HEK293 (cell line): ENCODE results near the gene SREBF1.
A peak's percentile ranks its signal among the peaks of the same experiment; 100 is the strongest.

Experiments
- CTCF ChIA-PET: fragments of 350-600 bp; formaldehyde crosslinking; extraction: SDS; loops from one replicate; lab custom pipeline; 2021; ENCODE audit warnings: antibody characterized with exemption; lab: Yijun Ruan, JAX
- POLR2A ChIA-PET: fragments of 300-600 bp; formaldehyde crosslinking; extraction: SDS; loops from one replicate; lab custom pipeline; 2020; ENCODE audit warnings: antibody characterized with exemption, inconsistent platforms; lab: Yijun Ruan, JAX
- H3K27ac ChIP-seq: fragments of 200-500 bp; sonication (Bioruptor generic); 2 replicates; pipeline ENCODE4 v1.5.1; 2014; ENCODE audit warnings: low read depth, low read length, control low read depth, inconsistent platforms; ENCODE audit errors: extremely low read depth
- H3K36me3 ChIP-seq, 2 experiments: fragments of 200-500 bp in 1 of 2; sonication (Bioruptor generic) in 1 of 2; 1 replicate in 1 of 2; 2 replicates in 1 of 2; pipeline ENCODE4 v1.5.1; 2014 to 2017; ENCODE audit warnings: inconsistent platforms in 2 of 2, low read length in 2 of 2; ENCODE audit not compliant: control insufficient read depth in 2 of 2, insufficient read depth in 1 of 2
- H3K4me1 ChIP-seq: fragments of 200-500 bp; sonication (Bioruptor generic); 2 replicates; pipeline ENCODE4 v1.5.1; 2014; ENCODE audit warnings: mild to moderate bottlenecking, low read length, inconsistent platforms; ENCODE audit not compliant: control insufficient read depth, insufficient read depth
- H3K4me3 ChIP-seq: 2 replicates; pipeline ENCODE4 v1.5.1; 2011; ENCODE audit warnings: low read depth, mild to moderate bottlenecking, control low read depth, low read length, moderate library complexity
- H3K9me3 ChIP-seq: fragments of 200-500 bp; sonication (Bioruptor generic); 2 replicates; pipeline ENCODE4 v1.5.1; 2014; ENCODE audit warnings: low read depth, low read length, inconsistent platforms; ENCODE audit not compliant: control insufficient read depth, insufficient read depth
- ELK4 ChIP-seq: IDR thresholded peaks from 2 replicates; pipeline ENCODE4 v1.6.1; 2011; ENCODE audit warnings: mild to moderate bottlenecking, low read depth, low read length, borderline replicate concordance
- FEZF1 ChIP-seq: fragments of 450-650 bp; formaldehyde crosslinking; IDR thresholded peaks from 2 replicates; pipeline ENCODE4 v1.5.1; 2016; ENCODE audit warnings: missing biosample characterization, missing genetic modification characterization
- GLIS1 ChIP-seq: fragments of 450-650 bp; formaldehyde crosslinking; IDR thresholded peaks from 2 replicates; pipeline ENCODE4 v1.5.1; 2016; ENCODE audit warnings: missing biosample characterization, missing genetic modification characterization
- GLIS2 ChIP-seq: fragments of 450-650 bp; formaldehyde crosslinking; IDR thresholded peaks from 2 replicates; pipeline ENCODE4 v1.5.1; 2016; ENCODE audit warnings: missing biosample characterization, missing genetic modification characterization
- HIC1 ChIP-seq: fragments of 450-650 bp; formaldehyde crosslinking; IDR thresholded peaks from 2 replicates; pipeline ENCODE4 v1.5.1; 2016; ENCODE audit warnings: missing biosample characterization, missing genetic modification characterization
- INSM2 ChIP-seq: fragments of 450-650 bp; formaldehyde crosslinking; IDR thresholded peaks from 2 replicates; pipeline ENCODE4 v1.5.1; 2016; ENCODE audit warnings: missing biosample characterization, missing genetic modification characterization
- MEIS1 ChIP-seq: sonication (generic); formaldehyde crosslinking; IDR thresholded peaks from 2 replicates; pipeline ENCODE4 v1.8.1; 2022; ENCODE audit warnings: missing genetic modification reagents, mild to moderate bottlenecking, borderline replicate concordance
- OVOL3 ChIP-seq: fragments of 450-650 bp; formaldehyde crosslinking; IDR thresholded peaks from 2 replicates; pipeline ENCODE4 v1.5.1; 2016; ENCODE audit warnings: missing biosample characterization, missing genetic modification characterization
- ZBTB8A ChIP-seq: fragments of 450-650 bp; formaldehyde crosslinking; IDR thresholded peaks from 2 replicates; pipeline ENCODE4 v1.5.1; 2016; ENCODE audit warnings: missing biosample characterization, missing genetic modification characterization
- ZEB2 ChIP-seq: fragments of 450-650 bp; formaldehyde crosslinking; IDR thresholded peaks from 2 replicates; pipeline ENCODE4 v1.5.1; 2016; ENCODE audit warnings: missing biosample characterization, missing genetic modification characterization
- ZFP3 ChIP-seq: fragments of 450-650 bp; formaldehyde crosslinking; IDR thresholded peaks from 2 replicates; pipeline ENCODE4 v1.5.1; 2016; ENCODE audit warnings: low read depth, missing biosample characterization, missing genetic modification characterization
- ZIC2 ChIP-seq: fragments of 450-650 bp; formaldehyde crosslinking; IDR thresholded peaks from 2 replicates; pipeline ENCODE4 v1.5.1; 2016; ENCODE audit warnings: missing biosample characterization, missing genetic modification characterization
- ZNF132 ChIP-seq: fragments of 450-650 bp; formaldehyde crosslinking; IDR thresholded peaks from 2 replicates; pipeline ENCODE4 v1.5.1; 2017; ENCODE audit warnings: missing biosample characterization, missing genetic modification characterization, borderline replicate concordance
- ZNF169 ChIP-seq: fragments of 450-650 bp; formaldehyde crosslinking; IDR thresholded peaks from 2 replicates; pipeline ENCODE4 v1.5.1; 2016; ENCODE audit warnings: missing biosample characterization, missing genetic modification characterization
- ZNF211 ChIP-seq: fragments of 450-650 bp; formaldehyde crosslinking; IDR thresholded peaks from 2 replicates; pipeline ENCODE4 v1.5.1; 2016; ENCODE audit warnings: low read depth, missing biosample characterization, missing genetic modification characterization
- ZNF341 ChIP-seq: fragments of 450-650 bp; formaldehyde crosslinking; IDR thresholded peaks from 2 replicates; pipeline ENCODE4; 2016; ENCODE audit warnings: low read depth, missing biosample characterization, missing genetic modification characterization
- ZNF596 ChIP-seq: fragments of 450-650 bp; IDR thresholded peaks from 2 replicates; pipeline ENCODE4 v1.5.0; 2018; ENCODE audit warnings: missing biosample characterization, mild to moderate bottlenecking, missing genetic modification characterization, moderate library complexity
- ZNF692 ChIP-seq: fragments of 450-650 bp; formaldehyde crosslinking; IDR thresholded peaks from 2 replicates; pipeline ENCODE4 v1.5.1; 2016; ENCODE audit warnings: missing biosample characterization, missing genetic modification characterization
- ZNF707 ChIP-seq: fragments of 450-650 bp; formaldehyde crosslinking; IDR thresholded peaks from 2 replicates; pipeline ENCODE4 v1.5.1; 2016; ENCODE audit warnings: missing biosample characterization, missing genetic modification characterization

Gene SREBF1

GRCh38 chr17:17769869-17770631 is 66.7 kb downstream of the SREBF1 start:
- ChIA-PET POLR2A (interaction anchor here (1.1 kb wide), 1 partner anchor 14 kb away, joined by 3 read pairs; no protein-coding TSS in a partner anchor), CTCF (interaction anchor here (0.7 to 0.9 kb wide), 2 partner anchors 11 to 93 kb away, joined by 3 to 4 read pairs; no protein-coding TSS in a partner anchor)
- H3K9me3 ChIP-seq, result no peaks in the 10 kb centered on the region

GRCh38 chr17:17768424-17769088 is 68.2 kb downstream of the SREBF1 start:
- TF ChIP-seq GLIS1 (tag by site-specific recombination) (peak; percentile 15; the same call in 1 of the 2 replicates), GLIS2 (tag by site-specific recombination) (peak; percentile 53; the same call in 1 of the 2 replicates), OVOL3 (tag by site-specific recombination) (no peak)
- Histone ChIP-seq H3K9me3 (no peaks in the 10 kb centered on the region), H3K4me3 (no peak overlapping the region), H3K27ac (no peak overlapping the region), H3K4me1 (peaks cover 13% of the 10 kb centered on the region), H3K36me3 (peaks cover 0 to 8% of the 10 kb centered on the region in 2 experiments; a peak in 1 of 3 replicates)
- CTCF ChIA-PET, result interaction anchor here (0.6 kb wide), 2 partner anchors 55 to 357 kb away, joined by 3 to 6 read pairs; no protein-coding TSS in a partner anchor
- POLR2A ChIA-PET, result no interaction called here

More at GRCh38 chr17:17769869-17770631, 66.7 kb downstream of the SREBF1 start:
- no peak overlapping the region for H3K4me3 ChIP-seq
- peak; percentile 50 for TF ChIP-seq ZBTB8A (tag by site-specific recombination)
- no peak for TF ChIP-seq FEZF1 (tag by site-specific recombination)
- no peak for TF ChIP-seq ZNF169 (tag by site-specific recombination)
- peak; percentile 36; the same call in 1 of the 2 replicates for TF ChIP-seq GLIS2 (tag by site-specific recombination)
- 0 out of 2 replicates have a peak, but pooled peaks have one; percentile 9 for TF ChIP-seq ZNF341 (tag by site-specific recombination)
- TF ChIP-seq ZIC2 (tag by site-specific recombination), result peak; percentile 39; the same call in 1 of the 2 replicates
- no peak for TF ChIP-seq ELK4
- TF ChIP-seq ZNF211 (tag by site-specific recombination), result no peak
- TF ChIP-seq INSM2, result no peak
- TF ChIP-seq, all 188 proteins: peak for 4
- H3K27ac ChIP-seq, result peak overlapping the region; percentile 41; the same call in 1 of the 2 replicates
- H3K4me1 ChIP-seq, result peaks cover 13% of the 10 kb centered on the region
- H3K36me3 ChIP-seq, result peaks cover 0 to 6% of the 10 kb centered on the region in 2 experiments; a peak in 1 of 3 replicates

- ChIA-PET POLR2A (no interaction called here), CTCF (interaction anchor here (0.6 to 0.7 kb wide), 3 partner anchors 68 to 356 kb away, joined by 3 read pairs; no protein-coding TSS in a partner anchor)
- H3K27ac ChIP-seq, result no peak overlapping the region
- H3K36me3 ChIP-seq, result peaks cover 0 to 8% of the 10 kb centered on the region in 2 experiments; a peak in 1 of 3 replicates
- H3K4me3 ChIP-seq, result no peak overlapping the region
- H3K9me3 ChIP-seq, result no peaks in the 10 kb centered on the region
- H3K4me1 ChIP-seq, result peaks cover 13% of the 10 kb centered on the region
- no peak for TF ChIP-seq MEIS1
- TF ChIP-seq ZFP3 (tag by site-specific recombination), result no peak
- peak; percentile 4; the same call in 1 of the 2 replicates for TF ChIP-seq HIC1
- no peak for TF ChIP-seq ZNF596 (tag by site-specific recombination)
- no peak for TF ChIP-seq ZNF707 (tag by site-specific recombination)
- no peak for TF ChIP-seq ZEB2 (tag by site-specific recombination)
- no peak for TF ChIP-seq ZNF692 (tag by site-specific recombination)
- TF ChIP-seq ZNF132 (tag by site-specific recombination), result no peak
Measured at GRCh38 chr17:17767887-17768418, 68.8 kb downstream of the SREBF1 start.
